Measurements from ENCODE around the gene DNAJC22.

Gene DNAJC22

GRCh38 chr12:49342914-49343731 is 3.6 kb upstream of the DNAJC22 start:
- peak in 1 of 2 donors; percentile 46 for DNase-seq (ENCODE audit: extremely low read depth in 1 of 2, low read depth in 1 of 2)

- DNase-seq (ENCODE audit: extremely low read depth in 1 of 2, low read depth in 1 of 2): no peak
Observed at GRCh38 chr12:49344486-49345050, 2.1 kb upstream of the DNAJC22 start.

GRCh38 chr12:49345051-49345824 is 1.4 kb upstream of the DNAJC22 start:
- no peak for DNase-seq (ENCODE audit: extremely low read depth in 1 of 2, low read depth in 1 of 2)

- DNase-seq (ENCODE audit: extremely low read depth in 1 of 2, low read depth in 1 of 2): no peak
Observed at GRCh38 chr12:49345825-49346658, 646 bp upstream of the DNAJC22 start.

GRCh38 chr12:49347311-49348193 is 864 bp downstream of the DNAJC22 start:
- DNase-seq (ENCODE audit: extremely low read depth in 1 of 2, low read depth in 1 of 2): peak; percentile 53 to 63

GRCh38 chr12:49348781-49349180 is 2.1 kb downstream of the DNAJC22 start:
- DNase-seq (ENCODE audit: extremely low read depth in 1 of 2, low read depth in 1 of 2): no peak

GRCh38 chr12:49349266-49349665 is 2.6 kb downstream of the DNAJC22 start:
- DNase-seq (ENCODE audit: extremely low read depth in 1 of 2, low read depth in 1 of 2): no peak

- DNase-seq (ENCODE audit: extremely low read depth in 1 of 2, low read depth in 1 of 2): no peak
Observed at GRCh38 chr12:49352351-49352750, 5.7 kb downstream of the DNAJC22 start.

- no peak for DNase-seq (ENCODE audit: extremely low read depth in 1 of 2, low read depth in 1 of 2)
Observed at GRCh38 chr12:49355913-49356312, 9.2 kb downstream of the DNAJC22 start.

- DNase-seq (ENCODE audit: extremely low read depth in 1 of 2, low read depth in 1 of 2): no peak
Observed at GRCh38 chr12:49357103-49357678, 10.5 kb downstream of the DNAJC22 start.

- peak in 1 of 2 donors; percentile 37 for DNase-seq (ENCODE audit: extremely low read depth in 1 of 2, low read depth in 1 of 2)
Observed at GRCh38 chr12:49358483-49359141, 11.9 kb downstream of the DNAJC22 start.

GRCh38 chr12:49359671-49360070 is 13.0 kb downstream of the DNAJC22 start:
- no peak for DNase-seq (ENCODE audit: extremely low read depth in 1 of 2, low read depth in 1 of 2)

GRCh38 chr12:49362077-49362476 is 15.4 kb downstream of the DNAJC22 start:
- DNase-seq (ENCODE audit: extremely low read depth in 1 of 2, low read depth in 1 of 2): no peak

- DNase-seq (ENCODE audit: extremely low read depth in 1 of 2, low read depth in 1 of 2): no peak
Observed at GRCh38 chr12:49364989-49365388, 18.3 kb downstream of the DNAJC22 start.

GRCh38 chr12:49365542-49365941 is 18.9 kb downstream of the DNAJC22 start:
- DNase-seq (ENCODE audit: extremely low read depth in 1 of 2, low read depth in 1 of 2): no peak

GRCh38 chr12:49366096-49366651 is 19.5 kb downstream of the DNAJC22 start:
- no peak for DNase-seq (ENCODE audit: extremely low read depth in 1 of 2, low read depth in 1 of 2)

- DNase-seq (ENCODE audit: extremely low read depth in 1 of 2, low read depth in 1 of 2): peak; percentile 72 to 87
Observed at GRCh38 chr12:49366652-49367380, 20.1 kb downstream of the DNAJC22 start.
